Stomach smooth muscle (tissue), 2 donors: ENCODE data around the gene CACNA2D1.
"Not testable (repeated sequence)": the region's sequence is repeated elsewhere in the genome, so short reads cannot be mapped to it uniquely, and the experiment has no call there.

ENCODE experiments used
- H3K27ac ChIP-seq: one replicate; pipeline ENCODE4 v1.7.0; 2013; ENCODE audit warnings: mild to moderate bottlenecking, low read length, inconsistent platforms
- H3K27me3 ChIP-seq, 2 donors: one replicate each; pipeline ENCODE4 v1.7.0; 2013; ENCODE audit warnings: low read length in 2 of 2; ENCODE audit not compliant: insufficient read depth in 2 of 2, control insufficient read depth in 1 of 2
- H3K36me3 ChIP-seq, 2 donors: one replicate each; pipeline ENCODE4 v1.7.0; 2013; ENCODE audit warnings: low read length in 2 of 2; ENCODE audit not compliant: control insufficient read depth in 2 of 2, insufficient read depth in 2 of 2
- H3K4me1 ChIP-seq: one replicate; pipeline ENCODE4 v1.7.0; 2013; ENCODE audit warnings: low read length; ENCODE audit not compliant: control insufficient read depth, insufficient read depth
- H3K4me3 ChIP-seq, 2 donors: one replicate each; pipeline ENCODE4 v1.7.0; 2013; ENCODE audit warnings: low read length in 2 of 2
- H3K9ac ChIP-seq, 2 donors: one replicate each; pipeline ENCODE4 v1.7.0; 2013; ENCODE audit warnings: low read length in 2 of 2, mild to moderate bottlenecking in 1 of 2
- H3K9me3 ChIP-seq, 2 donors: one replicate each; pipeline ENCODE4 v1.7.0; 2013; ENCODE audit warnings: low read length in 2 of 2; ENCODE audit not compliant: control insufficient read depth in 2 of 2
- donor health status: healthy.
- donor health status: Pancreatic carcinoma.

CACNA2D1 gene

GRCh38 chr7:82393840-82394220, 49.7 kb downstream of the CACNA2D1 start:
- H3K9me3 ChIP-seq = no peaks in the 10 kb centered on the region
- H3K27ac ChIP-seq = no peak overlapping the region
- H3K36me3 ChIP-seq = no peaks in the 10 kb centered on the region
- H3K4me3 ChIP-seq = no peak overlapping the region
- H3K9ac ChIP-seq = no peak overlapping the region
- no peaks in the 10 kb centered on the region for H3K4me1 ChIP-seq
- no peaks in the 10 kb centered on the region for H3K27me3 ChIP-seq

- H3K4me1 ChIP-seq = no peaks in the 10 kb centered on the region
- H3K27ac ChIP-seq = no peak overlapping the region
- H3K9me3 ChIP-seq = no peaks in the 10 kb centered on the region
- H3K9ac ChIP-seq = no peak overlapping the region
- H3K36me3 ChIP-seq = no peaks in the 10 kb centered on the region
- H3K27me3 ChIP-seq = no peaks in the 10 kb centered on the region
- no peak overlapping the region for H3K4me3 ChIP-seq
These were observed 50.3 kb downstream of the CACNA2D1 start for GRCh38 chr7:82393076-82393839.

GRCh38 chr7:82390936-82391335, 52.6 kb downstream of the CACNA2D1 start:
- H3K27ac ChIP-seq = no peak overlapping the region
- H3K4me3 ChIP-seq = no peak overlapping the region
- H3K36me3 ChIP-seq = no peaks in the 10 kb centered on the region
- no peaks in the 10 kb centered on the region for H3K4me1 ChIP-seq
- H3K9me3 ChIP-seq = no peaks in the 10 kb centered on the region
- no peak overlapping the region for H3K9ac ChIP-seq
- no peaks in the 10 kb centered on the region for H3K27me3 ChIP-seq

- Histone ChIP-seq H3K9me3 (no peaks in the 10 kb centered on the region), H3K27ac (no peak overlapping the region), H3K4me3 (no peak overlapping the region), H3K9ac (no peak overlapping the region), H3K4me1 (no peaks in the 10 kb centered on the region), H3K27me3 (no peaks in the 10 kb centered on the region), H3K36me3 (no peaks in the 10 kb centered on the region)
These were observed 53.7 kb downstream of the CACNA2D1 start for GRCh38 chr7:82389876-82390275.

GRCh38 chr7:82388138-82388537, 55.4 kb downstream of the CACNA2D1 start:
- H3K9ac ChIP-seq = no peak overlapping the region
- no peaks in the 10 kb centered on the region for H3K36me3 ChIP-seq
- H3K4me1 ChIP-seq = no peaks in the 10 kb centered on the region
- H3K27ac ChIP-seq = no peak overlapping the region
- no peaks in the 10 kb centered on the region for H3K27me3 ChIP-seq
- H3K9me3 ChIP-seq = no peaks in the 10 kb centered on the region
- H3K4me3 ChIP-seq = no peak overlapping the region

GRCh38 chr7:82386571-82386970, 57.0 kb downstream of the CACNA2D1 start:
- H3K27me3 ChIP-seq, H3K36me3 ChIP-seq, H3K27ac ChIP-seq, H3K4me3 ChIP-seq, H3K9ac ChIP-seq, H3K4me1 ChIP-seq, H3K9me3 ChIP-seq: not testable (repeated sequence)

GRCh38 chr7:82384779-82385178, 58.8 kb downstream of the CACNA2D1 start:
- Histone ChIP-seq H3K36me3 (no peaks in the 10 kb centered on the region), H3K27ac (no peak overlapping the region), H3K9me3 (no peaks in the 10 kb centered on the region), H3K4me3 (no peak overlapping the region), H3K9ac (no peak overlapping the region), H3K27me3 (no peaks in the 10 kb centered on the region), H3K4me1 (no peaks in the 10 kb centered on the region)

GRCh38 chr7:82384051-82384464, 59.5 kb downstream of the CACNA2D1 start:
- Histone ChIP-seq H3K4me1 (no peaks in the 10 kb centered on the region), H3K27me3 (no peaks in the 10 kb centered on the region), H3K9ac (no peak overlapping the region), H3K36me3 (no peaks in the 10 kb centered on the region), H3K27ac (no peak overlapping the region), H3K4me3 (no peak overlapping the region), H3K9me3 (no peaks in the 10 kb centered on the region)

- H3K9ac ChIP-seq = no peak overlapping the region
- H3K9me3 ChIP-seq = no peaks in the 10 kb centered on the region
- H3K4me1 ChIP-seq = no peaks in the 10 kb centered on the region
- no peaks in the 10 kb centered on the region for H3K36me3 ChIP-seq
- H3K27ac ChIP-seq = no peak overlapping the region
- no peaks in the 10 kb centered on the region for H3K27me3 ChIP-seq
- H3K4me3 ChIP-seq = no peak overlapping the region
These were observed 61.3 kb downstream of the CACNA2D1 start for GRCh38 chr7:82382276-82382675.

GRCh38 chr7:82376739-82377138, 66.8 kb downstream of the CACNA2D1 start:
- Histone ChIP-seq H3K27me3 (no peaks in the 10 kb centered on the region), H3K9me3 (no peaks in the 10 kb centered on the region), H3K9ac (no peak overlapping the region), H3K27ac (no peak overlapping the region), H3K36me3 (no peaks in the 10 kb centered on the region), H3K4me1 (no peaks in the 10 kb centered on the region), H3K4me3 (no peak overlapping the region)

- no peak overlapping the region for H3K9ac ChIP-seq
- no peak overlapping the region for H3K27ac ChIP-seq
- H3K4me3 ChIP-seq = no peak overlapping the region
- no peaks in the 10 kb centered on the region for H3K4me1 ChIP-seq
- H3K27me3 ChIP-seq = no peaks in the 10 kb centered on the region
- H3K36me3 ChIP-seq = no peaks in the 10 kb centered on the region
- H3K9me3 ChIP-seq = no peaks in the 10 kb centered on the region
These were observed 67.9 kb downstream of the CACNA2D1 start for GRCh38 chr7:82375713-82376112.
